GM20431 (cell line): ENCODE results near the gene NDRG4.
"Not testable (repeated sequence)": the region's sequence is repeated elsewhere in the genome, so short reads cannot be mapped to it uniquely, and the experiment has no call there.

Experiments
- in situ Hi-C: fragments of 300-500 bp; cut with MseI, MboI; formaldehyde crosslinking; loops from one replicate; pipeline ENCODE4 v1.15.0; 2020; ENCODE audit warnings: low sequenced_read_pairs; ENCODE audit not compliant: unreplicated experiment

The NDRG4 gene

GRCh38 chr16:58464916-58465731 is 34.8 kb upstream of the NDRG4 start:
- in situ Hi-C loops: no loop called here

- in situ Hi-C loops: no loop called here
Measured at GRCh38 chr16:58465817-58466216, 34.1 kb upstream of the NDRG4 start.

- in situ Hi-C loops: no loop called here
Measured at GRCh38 chr16:58466396-58466795, 33.5 kb upstream of the NDRG4 start.

- in situ Hi-C loops: no loop called here
Measured at GRCh38 chr16:58467905-58468304, 32.0 kb upstream of the NDRG4 start.

GRCh38 chr16:58471209-58471975 is 28.6 kb upstream of the NDRG4 start:
- in situ Hi-C loops: no loop called here

GRCh38 chr16:58472266-58472665 is 27.7 kb upstream of the NDRG4 start:
- in situ Hi-C loops: no loop called here

GRCh38 chr16:58472827-58473226 is 27.1 kb upstream of the NDRG4 start:
- in situ Hi-C loops: no loop called here

- in situ Hi-C loops: no loop called here
Measured at GRCh38 chr16:58474296-58474695, 25.6 kb upstream of the NDRG4 start.

GRCh38 chr16:58475091-58475619 is 24.8 kb upstream of the NDRG4 start:
- in situ Hi-C loops: no loop called here

GRCh38 chr16:58476791-58477190 is 23.2 kb upstream of the NDRG4 start:
- in situ Hi-C loops: no loop called here

- in situ Hi-C loops: no loop called here
Measured at GRCh38 chr16:58478427-58478826, 21.5 kb upstream of the NDRG4 start.

GRCh38 chr16:58481226-58481869 is 18.6 kb upstream of the NDRG4 start:
- in situ Hi-C loops: loop anchor here (10.0 kb wide), 1 partner anchor 147 kb away; no protein-coding TSS in a partner anchor

- in situ Hi-C loops: loop anchor here (10.0 kb wide), 1 partner anchor 147 kb away; no protein-coding TSS in a partner anchor
Measured at GRCh38 chr16:58481931-58482330, 18.0 kb upstream of the NDRG4 start.

- in situ Hi-C loops: loop anchor here (10.0 kb wide), 1 partner anchor 151 kb away; no protein-coding TSS in a partner anchor
Measured at GRCh38 chr16:58485184-58485887, 14.6 kb upstream of the NDRG4 start.

- in situ Hi-C loops: loop anchor here (10.0 kb wide), 1 partner anchor 153 kb away; no protein-coding TSS in a partner anchor
Measured at GRCh38 chr16:58487566-58488351, 12.2 kb upstream of the NDRG4 start.

GRCh38 chr16:58488531-58488930 is 11.4 kb upstream of the NDRG4 start:
- in situ Hi-C loops: loop anchor here (10.0 kb wide), 1 partner anchor 154 kb away; no protein-coding TSS in a partner anchor

GRCh38 chr16:58490065-58490464 is 9.9 kb upstream of the NDRG4 start:
- in situ Hi-C loops: no loop called here

GRCh38 chr16:58490539-58490938 is 9.4 kb upstream of the NDRG4 start:
- in situ Hi-C loops: not testable (repeated sequence)

GRCh38 chr16:58492066-58492465 is 7.9 kb upstream of the NDRG4 start:
- in situ Hi-C loops: no loop called here
